GM12878 (cell line): ENCODE measurements around the gene UBASH3A. TPM values are rescaled to one million over a fixed set of nuclear protein-coding genes. Genes with fewer than 3 reads are reported as not detected.
A peak's percentile ranks its signal among the peaks of the same experiment; 100 is the strongest.

Source experiments
- BCL11A ChIP-seq: IDR thresholded peaks from 2 replicates; pipeline ENCODE4 v1.6.1; 2011; ENCODE audit warnings: low read depth, low read length
- CBFB ChIP-seq: IDR thresholded peaks from 2 replicates; pipeline ENCODE4 v1.6.1; 2016; ENCODE audit warnings: antibody characterized with exemption, low read depth
- CHD4 ChIP-seq: fragments of 200-600 bp; sonication (generic); IDR thresholded peaks from 2 replicates; pipeline ENCODE4 v1.6.1; 2016; ENCODE audit warnings: mild to moderate bottlenecking
- FOS ChIP-seq: IDR thresholded peaks from 3 replicates; pipeline ENCODE4 v1.6.1; 2011; ENCODE audit warnings: borderline replicate concordance; ENCODE audit not compliant: insufficient read length; ENCODE audit errors: extremely low read depth
- FOXM1 ChIP-seq: IDR thresholded peaks from 2 replicates; pipeline ENCODE4 v1.6.1; 2012; ENCODE audit warnings: low read depth, mild to moderate bottlenecking, inconsistent platforms, low read length, moderate library complexity
- HDGF ChIP-seq: fragments of 450-650 bp; IDR thresholded peaks from 2 replicates; pipeline ENCODE4 v1.6.1; 2016; ENCODE audit warnings: antibody characterized with exemption
- IRF4 ChIP-seq: IDR thresholded peaks from 2 replicates; pipeline ENCODE4 v1.6.1; 2011; ENCODE audit warnings: low read depth, low read length
- KLF5 ChIP-seq: fragments of 450-650 bp; IDR thresholded peaks from 2 replicates; pipeline ENCODE4 v1.6.1; 2014; ENCODE audit warnings: mild to moderate bottlenecking; ENCODE audit not compliant: partially characterized antibody
- MEF2B ChIP-seq: fragments of 450-650 bp; IDR thresholded peaks from 2 replicates; pipeline ENCODE4 v1.6.1; 2018; ENCODE audit warnings: mild to moderate bottlenecking, moderate library complexity; ENCODE audit not compliant: partially characterized antibody, poor library complexity, severe bottlenecking
- NFIC ChIP-seq: IDR thresholded peaks from 2 replicates; pipeline ENCODE4 v1.6.1; 2012; ENCODE audit warnings: low read depth, mild to moderate bottlenecking, inconsistent platforms, low read length, moderate library complexity
- SMAD1 ChIP-seq: fragments of 450-650 bp; IDR thresholded peaks from 2 replicates; pipeline ENCODE4 v1.6.1; 2018; ENCODE audit warnings: mild to moderate bottlenecking, low read depth; ENCODE audit not compliant: partially characterized antibody
- SRF ChIP-seq, 2 experiments: IDR thresholded peaks; 2 replicates each; pipeline ENCODE4 v1.6.1; 2011; ENCODE audit warnings: low read depth in 2 of 2, low read length in 2 of 2, mild to moderate bottlenecking in 1 of 2, moderate library complexity in 1 of 2
- STAT3 ChIP-seq: IDR thresholded peaks from 2 replicates; pipeline ENCODE4 v1.6.1; 2011; ENCODE audit warnings: low read depth, low read length, improper control_type of control experiment
- YBX1 ChIP-seq: fragments of 450-650 bp; IDR thresholded peaks from 2 replicates; pipeline ENCODE4 v1.6.1; 2016; ENCODE audit warnings: antibody characterized with exemption
- ZNF207 ChIP-seq: fragments of 450-650 bp; IDR thresholded peaks from 2 replicates; pipeline ENCODE4 v1.6.1; 2014; ENCODE audit warnings: antibody characterized with exemption, mild to moderate bottlenecking, borderline replicate concordance
- polyA plus RNA-seq, 11 experiments: library from polyadenylated mRNA; depleted of rRNA in 4 of 11; unstranded in 6 of 11; stranded (reverse) in 5 of 11; fragments of >200 nt; fragmentation: Nextera tagmentation in 4 of 11; fragmentation: Illumina TruSeq in 1 of 11; extraction: Ambion mirVana in 4 of 11; extraction: Trizol in 1 of 11; gene quantifications; 1 replicate in 1 of 11; 2 replicates in 10 of 11; pipeline versions ENCODE4 v1.2.1 to v1.2.3, GENCODE V29; 2011 to 2016; ENCODE audit warnings: inconsistent platforms in 2 of 11, missing spikeins in 2 of 11, low read depth in 1 of 11
- total RNA-seq, 4 experiments: library from RNA; depleted of rRNA in 3 of 4; stranded (reverse); fragments of >200 nt in 3 of 4; fragmentation: Illumina TruSeq in 1 of 4; extraction: Trizol in 1 of 4; gene quantifications; 2 replicates each; pipeline versions ENCODE4 v1.2.1 to v1.2.3, GENCODE V29; 2013 to 2021
- TF ChIP-seq, protein P1 (sequence below): fragments of 150-350 bp; IDR thresholded peaks from 2 replicates; pipeline ENCODE4 v1.6.1; 2014; ENCODE audit warnings: mild to moderate bottlenecking, low read depth, low read length
- TF ChIP-seq, protein P2 (sequence below): fragments of 450-650 bp; IDR thresholded peaks from 2 replicates; pipeline ENCODE4 v1.6.1; 2017; ENCODE audit warnings: mild to moderate bottlenecking, moderate library complexity

UBASH3A gene
- total and polyA plus RNA-seq, 10 of the 15 experiments (the other 5 are each of a cell fraction or from before 2014, with no cell fraction given): 0.04 to 0.39 (median 0.23) TPM; not detected in 1

- TF ChIP-seq SRF (IDR thresholded peaks at IDR 0.05; ENCODE audit: low read depth in 2 of 2, low read length in 2 of 2) (no peak), NFIC (peak; percentile 76), BCL11A (no peak), CBFB (0 out of 2 replicates have a peak, but pooled peaks have one; percentile 43), HDGF (no peak), SMAD1 (no peak), YBX1 (no peak), FOXM1 (peak; percentile 58; the same call in 1 of the 2 replicates), STAT3 (no peak), KLF5 (no peak), CHD4 (no peak), ZNF207 (no peak), MEF2B (peak; percentile 42), FOS (peak; percentile 2), IRF4 (no peak)
- TF ChIP-seq, protein P1, sequence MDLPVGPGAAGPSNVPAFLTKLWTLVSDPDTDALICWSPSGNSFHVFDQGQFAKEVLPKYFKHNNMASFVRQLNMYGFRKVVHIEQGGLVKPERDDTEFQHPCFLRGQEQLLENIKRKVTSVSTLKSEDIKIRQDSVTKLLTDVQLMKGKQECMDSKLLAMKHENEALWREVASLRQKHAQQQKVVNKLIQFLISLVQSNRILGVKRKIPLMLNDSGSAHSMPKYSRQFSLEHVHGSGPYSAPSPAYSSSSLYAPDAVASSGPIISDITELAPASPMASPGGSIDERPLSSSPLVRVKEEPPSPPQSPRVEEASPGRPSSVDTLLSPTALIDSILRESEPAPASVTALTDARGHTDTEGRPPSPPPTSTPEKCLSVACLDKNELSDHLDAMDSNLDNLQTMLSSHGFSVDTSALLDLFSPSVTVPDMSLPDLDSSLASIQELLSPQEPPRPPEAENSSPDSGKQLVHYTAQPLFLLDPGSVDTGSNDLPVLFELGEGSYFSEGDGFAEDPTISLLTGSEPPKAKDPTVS: no peak
- TF ChIP-seq, protein P2, sequence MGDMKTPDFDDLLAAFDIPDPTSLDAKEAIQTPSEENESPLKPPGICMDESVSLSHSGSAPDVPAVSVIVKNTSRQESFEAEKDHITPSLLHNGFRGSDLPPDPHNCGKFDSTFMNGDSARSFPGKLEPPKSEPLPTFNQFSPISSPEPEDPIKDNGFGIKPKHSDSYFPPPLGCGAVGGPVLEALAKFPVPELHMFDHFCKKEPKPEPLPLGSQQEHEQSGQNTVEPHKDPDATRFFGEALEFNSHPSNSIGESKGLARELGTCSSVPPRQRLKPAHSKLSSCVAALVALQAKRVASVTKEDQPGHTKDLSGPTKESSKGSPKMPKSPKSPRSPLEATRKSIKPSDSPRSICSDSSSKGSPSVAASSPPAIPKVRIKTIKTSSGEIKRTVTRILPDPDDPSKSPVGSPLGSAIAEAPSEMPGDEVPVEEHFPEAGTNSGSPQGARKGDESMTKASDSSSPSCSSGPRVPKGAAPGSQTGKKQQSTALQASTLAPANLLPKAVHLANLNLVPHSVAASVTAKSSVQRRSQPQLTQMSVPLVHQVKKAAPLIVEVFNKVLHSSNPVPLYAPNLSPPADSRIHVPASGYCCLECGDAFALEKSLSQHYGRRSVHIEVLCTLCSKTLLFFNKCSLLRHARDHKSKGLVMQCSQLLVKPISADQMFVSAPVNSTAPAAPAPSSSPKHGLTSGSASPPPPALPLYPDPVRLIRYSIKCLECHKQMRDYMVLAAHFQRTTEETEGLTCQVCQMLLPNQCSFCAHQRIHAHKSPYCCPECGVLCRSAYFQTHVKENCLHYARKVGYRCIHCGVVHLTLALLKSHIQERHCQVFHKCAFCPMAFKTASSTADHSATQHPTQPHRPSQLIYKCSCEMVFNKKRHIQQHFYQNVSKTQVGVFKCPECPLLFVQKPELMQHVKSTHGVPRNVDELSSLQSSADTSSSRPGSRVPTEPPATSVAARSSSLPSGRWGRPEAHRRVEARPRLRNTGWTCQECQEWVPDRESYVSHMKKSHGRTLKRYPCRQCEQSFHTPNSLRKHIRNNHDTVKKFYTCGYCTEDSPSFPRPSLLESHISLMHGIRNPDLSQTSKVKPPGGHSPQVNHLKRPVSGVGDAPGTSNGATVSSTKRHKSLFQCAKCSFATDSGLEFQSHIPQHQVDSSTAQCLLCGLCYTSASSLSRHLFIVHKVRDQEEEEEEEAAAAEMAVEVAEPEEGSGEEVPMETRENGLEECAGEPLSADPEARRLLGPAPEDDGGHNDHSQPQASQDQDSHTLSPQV: 0 out of 2 replicates have a peak, but pooled peaks have one; percentile 14
Measured at GRCh38 chr21:42400525-42400924, 3.2 kb upstream of the UBASH3A start (continued).
